ENCODE measurements around the gene PPP1R12C. TPM values are rescaled to one million over a fixed set of nuclear protein-coding genes. Genes with fewer than 3 reads are reported as not detected.

The PPP1R12C gene
- total and polyA plus RNA-seq, 10 of the 15 experiments (the other 5 are each of a cell fraction or from before 2014, with no cell fraction given) = 1.4 to 84.7 (median 20.5) TPM

- SMC1A ChIA-PET (ENCODE audit: uncharacterized antibody, unreplicated experiment) = no interaction called here
- Histone ChIP-seq H3K4me1 (ENCODE audit: control insufficient read depth, insufficient read depth, low read length) (peaks cover 10% of the 10 kb centered on the region; the same call in 1 of the 2 replicates), H3K79me2 (ENCODE audit: control insufficient read depth, insufficient read depth, low read length) (no peaks in the 10 kb centered on the region), H3K9me3 (replicated peaks; ENCODE audit: control insufficient read depth, insufficient read depth, low read length) (no peaks in the 10 kb centered on the region; the same call in 2 of the 3 replicates), H3K9ac (ENCODE audit: control insufficient read depth, insufficient read depth, low read length) (no peak overlapping the region), H3K36me3 (ENCODE audit: control insufficient read depth in 2 of 2, insufficient read depth in 2 of 2, low read length in 1 of 2) (no peaks in the 10 kb centered on the region), H2AFZ (ENCODE audit: control insufficient read depth, low read depth, low read length) (no peak overlapping the region), H3K27me3 (replicated peaks in 1 of 2; ENCODE audit: control insufficient read depth in 2 of 2, insufficient read depth in 2 of 2, low read length in 1 of 2) (peaks cover 0 to under 1% of the 10 kb centered on the region in 2 experiments; a peak in 2 of 4 replicates), H3K27ac (ENCODE audit: control insufficient read depth, insufficient read depth) (no peak overlapping the region), H4K20me1 (ENCODE audit: control insufficient read depth, insufficient read depth) (no peaks in the 10 kb centered on the region), H3K4me2 (ENCODE audit: control insufficient read depth, insufficient read depth) (0 out of 2 replicates have a peak overlapping the region, but pooled peaks have one; percentile 97), H3K4me3 (no peak overlapping the region)
- no peak for TF ChIP-seq REST (IDR thresholded peaks at IDR 0.05; ENCODE audit: low read depth, low read length)
- no peak for TF ChIP-seq SMARCA5 (IDR thresholded peaks at IDR 0.05)
- no peak for TF ChIP-seq IRF5 (IDR thresholded peaks at IDR 0.05; ENCODE audit: borderline replicate concordance)
- TF ChIP-seq SUPT20H (IDR thresholded peaks at IDR 0.05; ENCODE audit: borderline replicate concordance, control insufficient read depth, low read depth, low read length) = no peak
- TF ChIP-seq TARDBP (IDR thresholded peaks at IDR 0.05; ENCODE audit: borderline replicate concordance) = no peak
- no peak for TF ChIP-seq PAX5 (IDR thresholded peaks at IDR 0.05; ENCODE audit: borderline replicate concordance, low read depth, low read length)
- TF ChIP-seq ZNF217 (IDR thresholded peaks at IDR 0.05) = no peak
- TF ChIP-seq DPF2 (IDR thresholded peaks at IDR 0.05) = no peak
- TF ChIP-seq POU2F2 (IDR thresholded peaks at IDR 0.05; ENCODE audit: borderline replicate concordance, low read depth, low read length) = no peak
- TF ChIP-seq BCL3 (IDR thresholded peaks at IDR 0.05; ENCODE audit: borderline replicate concordance, insufficient read depth, low read depth, low read length, poor library complexity, severe bottlenecking) = no peak
- no peak for TF ChIP-seq CEBPB (IDR thresholded peaks at IDR 0.05; ENCODE audit: borderline replicate concordance in 1 of 2, low read depth in 2 of 2, low read length in 2 of 2)
- no peak for TF ChIP-seq BMI1 (IDR thresholded peaks at IDR 0.05; ENCODE audit: borderline replicate concordance)
- TF ChIP-seq YBX1 (IDR thresholded peaks at IDR 0.05) = no peak
- no peak for TF ChIP-seq PAX8 (IDR thresholded peaks at IDR 0.05)
- TF ChIP-seq SRF (IDR thresholded peaks at IDR 0.05; ENCODE audit: low read depth in 2 of 2, low read length in 2 of 2) = no peak
- no peak for TF ChIP-seq HDGF (IDR thresholded peaks at IDR 0.05)
- BruUV-seq (replicated peaks) = no TSS peak
- CTCF ChIA-PET = no interaction called here
- no peak for DNase-seq (ENCODE audit: low read depth, low spot score)
- WGBS (ENCODE audit: insufficient coverage, insufficient replicate concordance, low lambda C conversion rate, missing lambda C conversion rate) = 37% methylated on average over 34 of the region's 64 CpGs
- intact Hi-C loops (cut with micrococcal nuclease; ENCODE audit: unreplicated experiment) (no loop called here), in situ Hi-C loops (cut with MboI) (no loop called here)
- no peak for FAIRE-seq
- no peak for ATAC-seq
- RAD21 ChIA-PET (ENCODE audit: unreplicated experiment) = no interaction called here
- POLR2A ChIA-PET = no interaction called here
Measured at GRCh38 chr19:55082020-55082851, 35.2 kb downstream of the PPP1R12C start.
